HG03442 (cell line): ENCODE measurements around the gene R3HDM2.
"Not testable (repeated sequence)": the region's sequence is repeated elsewhere in the genome, so short reads cannot be mapped to it uniquely, and the experiment has no call there.

ENCODE experiments used
- ATAC-seq: cut with Tn5 transposase; IDR thresholded peaks from one replicate; pipeline ENCODE4 v1.9.1; 2021; ENCODE audit warnings: mild to moderate bottlenecking, moderate library complexity; ENCODE audit not compliant: unreplicated experiment

The R3HDM2 gene

DNA sequence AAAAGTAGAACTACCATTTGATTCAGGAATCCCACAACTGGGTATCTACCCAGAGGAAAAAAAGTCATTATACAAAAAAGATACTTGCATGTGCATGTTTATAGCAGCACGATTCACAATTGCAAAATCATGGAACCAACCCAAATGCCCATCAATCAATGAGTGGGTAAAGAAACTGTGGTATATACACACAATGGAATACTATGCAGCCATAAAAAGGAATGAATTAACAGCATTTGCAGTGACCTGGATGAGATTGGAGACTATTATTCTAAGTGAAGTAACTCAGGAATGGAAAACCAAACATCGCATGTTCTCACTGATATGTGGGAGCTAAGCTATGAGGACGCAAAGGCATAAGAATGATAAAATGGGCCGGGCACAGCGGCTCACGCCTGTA, 154.6 kb downstream of the R3HDM2 start:
- ATAC-seq: not testable (repeated sequence)

DNA sequence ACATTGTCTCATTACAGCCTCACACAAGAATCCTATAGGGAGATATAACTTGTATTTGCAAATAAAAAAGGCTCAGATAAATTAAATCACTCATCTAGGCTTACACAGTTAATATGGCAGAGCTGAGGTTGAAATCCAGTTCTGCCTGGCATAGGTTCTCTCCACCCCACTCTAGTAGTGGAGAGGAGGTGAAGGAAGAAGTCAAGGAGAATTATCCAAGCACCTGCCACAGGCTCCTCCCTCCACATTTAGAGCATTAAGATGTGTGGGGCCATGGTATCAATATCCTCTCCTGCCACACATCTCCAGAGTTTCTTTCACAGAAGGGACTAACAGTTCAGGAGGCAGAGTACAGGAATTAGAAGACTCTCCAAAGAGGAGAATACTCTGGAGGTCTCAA, 157.3 kb downstream of the R3HDM2 start:
- ATAC-seq: no peak

DNA sequence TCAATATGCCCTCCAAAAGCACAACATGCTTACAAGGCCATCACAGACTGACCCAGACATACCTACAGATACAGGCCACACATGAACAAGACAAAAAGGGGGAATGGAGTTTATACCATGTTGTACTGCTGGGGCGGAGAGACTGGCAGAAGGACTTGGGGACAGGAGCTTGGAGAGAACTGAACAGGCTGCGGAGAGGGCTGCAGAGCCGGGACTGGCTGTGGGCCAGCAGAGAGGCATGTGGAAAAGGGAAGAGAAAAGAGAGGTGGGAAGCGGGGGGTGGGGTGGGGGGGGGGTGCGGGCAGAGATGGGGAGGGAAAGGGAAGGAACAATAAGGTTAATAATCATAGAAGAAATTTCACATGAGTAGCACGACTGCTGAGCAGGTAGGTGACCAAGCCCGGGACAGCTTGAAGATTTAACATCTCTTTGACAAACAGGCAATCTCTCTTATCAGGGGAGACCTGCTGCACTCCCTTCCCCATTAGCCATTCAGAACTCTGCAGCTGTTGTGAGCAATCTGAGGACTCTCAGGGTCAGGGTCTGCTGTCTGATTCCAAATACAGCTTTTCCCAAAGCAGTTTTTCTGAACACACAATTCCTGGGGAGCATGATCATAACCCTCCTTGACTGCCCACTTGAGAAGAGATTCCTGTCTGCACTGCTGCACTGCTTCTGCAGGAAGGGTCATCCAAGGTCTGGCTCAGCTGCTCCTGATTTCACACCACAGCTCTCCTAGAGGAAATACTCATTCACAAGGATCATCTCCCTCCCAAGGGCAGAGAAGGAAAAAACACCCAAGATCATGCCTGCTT, 158.3 kb downstream of the R3HDM2 start:
- ATAC-seq: no peak

- no peak for ATAC-seq
These were observed 159.8 kb downstream of the R3HDM2 start for GRCh38 chr12:57270966-57271470.

- ATAC-seq: no peak
These were observed 162.6 kb downstream of the R3HDM2 start for GRCh38 chr12:57268264-57268663.

- ATAC-seq: no peak
These were observed 164.2 kb downstream of the R3HDM2 start for GRCh38 chr12:57266681-57267080.

GRCh38 chr12:57263096-57263495, 167.7 kb downstream of the R3HDM2 start:
- ATAC-seq: no peak

GRCh38 chr12:57262126-57262822, 168.6 kb downstream of the R3HDM2 start:
- no peak for ATAC-seq

- ATAC-seq: no peak
These were observed 169.4 kb downstream of the R3HDM2 start for GRCh38 chr12:57261428-57261865.

DNA sequence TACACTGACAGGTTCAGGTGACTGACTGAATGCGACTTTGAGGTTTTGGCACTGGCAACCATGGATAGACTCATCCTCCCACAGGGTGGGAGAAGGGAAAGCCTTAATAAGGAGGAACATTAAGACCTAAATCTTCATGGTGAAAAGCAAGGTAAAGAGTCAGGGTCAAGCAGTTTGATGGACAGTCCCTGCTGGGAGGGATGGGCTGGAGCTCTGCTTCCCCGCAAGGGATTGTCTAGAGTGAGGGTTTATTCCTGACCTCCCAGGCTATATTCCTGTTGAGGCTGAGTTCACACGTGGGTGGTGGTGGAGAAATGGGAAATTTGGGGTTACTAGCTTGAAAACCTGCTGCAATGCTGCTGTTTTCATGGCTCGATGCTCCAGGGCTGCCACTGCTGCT, 170.5 kb downstream of the R3HDM2 start:
- ATAC-seq: no peak

DNA sequence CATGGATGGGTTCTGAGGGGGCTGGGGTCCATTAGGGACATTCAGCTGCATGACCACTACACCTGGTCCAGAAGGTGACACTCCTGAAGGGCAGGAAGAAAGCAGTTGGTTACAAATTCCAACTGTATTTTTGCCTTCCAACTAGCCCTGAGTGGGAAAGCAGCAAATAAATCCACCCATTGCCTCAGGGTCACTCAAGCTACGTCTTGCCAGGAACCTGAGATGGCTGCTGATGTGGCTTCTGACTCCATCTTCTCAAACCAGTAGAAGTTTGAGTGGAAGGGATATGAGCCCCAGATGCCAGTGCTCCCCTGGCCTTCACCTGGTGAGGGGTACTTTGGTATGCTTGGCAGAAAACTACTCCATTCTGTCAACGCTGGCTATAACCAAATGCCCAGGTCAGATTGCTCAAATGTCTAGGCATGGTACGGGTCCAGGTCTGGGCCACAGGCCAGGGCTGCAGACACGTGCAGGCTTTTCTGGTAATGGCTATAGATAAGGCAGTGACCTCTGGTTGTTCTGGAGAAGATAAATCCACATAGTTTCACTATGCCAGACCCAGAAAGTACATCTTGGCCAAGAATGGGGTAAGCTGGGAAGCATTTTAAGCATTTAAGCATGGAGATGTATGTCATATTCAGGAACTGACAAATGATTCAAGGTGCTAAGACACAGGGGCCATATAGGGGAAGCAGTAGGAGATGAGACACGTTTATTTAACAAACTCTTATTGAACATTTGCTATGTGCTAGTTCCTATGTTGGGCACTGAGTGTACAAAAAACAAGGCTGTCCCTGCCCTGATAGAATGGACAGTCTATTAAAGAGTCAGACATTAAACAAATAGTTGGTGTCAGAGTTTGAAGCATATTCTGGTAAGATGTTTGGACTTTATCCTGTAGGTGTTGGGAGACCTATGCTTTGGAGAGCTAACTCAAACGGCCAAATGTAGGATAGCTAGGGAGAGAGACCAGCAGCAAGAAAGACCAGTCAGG, 171.6 kb downstream of the R3HDM2 start:
- ATAC-seq: no peak

DNA sequence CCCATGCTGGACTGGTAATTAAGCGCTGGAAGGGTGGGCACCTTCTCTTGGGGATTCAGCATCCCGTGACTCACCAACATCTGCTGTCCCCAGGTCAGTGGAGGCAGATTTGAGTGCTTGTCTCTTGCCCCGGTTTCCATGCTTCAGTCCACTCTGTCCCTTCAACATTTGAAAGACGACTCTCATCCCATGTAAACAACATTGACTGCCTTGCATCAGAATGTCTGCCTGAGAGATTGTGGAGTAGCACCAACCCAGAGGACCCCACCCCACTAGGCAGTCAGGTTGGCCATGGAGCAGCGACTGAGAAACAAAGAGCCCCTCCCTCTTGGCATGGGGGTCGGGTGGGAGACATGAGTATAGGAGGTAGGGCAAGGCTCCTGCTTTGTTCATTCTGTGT, 174.9 kb downstream of the R3HDM2 start:
- no peak for ATAC-seq

- no peak for ATAC-seq
These were observed 176.2 kb downstream of the R3HDM2 start for GRCh38 chr12:57254506-57255280.

GRCh38 chr12:57250956-57251355, 179.9 kb downstream of the R3HDM2 start, which contains the start of gene STAC3:
STAC3 (minus strand) TSS chr12:57251187; CDS start chr12:57249636, 1,551 bp downstream.
- ATAC-seq: no peak

- ATAC-seq: no peak
These were observed 180.3 kb downstream of the R3HDM2 start for GRCh38 chr12:57250541-57250940.

- ATAC-seq: no peak
These were observed 181.7 kb downstream of the R3HDM2 start for GRCh38 chr12:57248934-57249742.

GRCh38 chr12:57247041-57247440, 183.8 kb downstream of the R3HDM2 start:
- ATAC-seq: no peak

GRCh38 chr12:57244312-57244696, 186.5 kb downstream of the R3HDM2 start:
- ATAC-seq: no peak
